ENCODE measurements around the gene TMEM87A. TPM values are rescaled to one million over a fixed set of nuclear protein-coding genes. Genes with fewer than 3 reads are reported as not detected.
A peak's percentile ranks its signal among the peaks of the same experiment; 100 is the strongest.

TMEM87A gene
- total RNA-seq, 1 donor from 2014 or later, result 52.6 TPM

GRCh38 chr15:42191610-42192346, 81.5 kb downstream of the TMEM87A start:
- intact Hi-C loops (cut with micrococcal nuclease), result no loop called here
- ATAC-seq (ENCODE audit: low read depth), result no peak
- H3K27ac Mint-ChIP-seq, result peak overlapping the region; percentile 46

GRCh38 chr15:42190370-42190769, 82.9 kb downstream of the TMEM87A start:
- Mint-ChIP-seq H3K36me3 (ENCODE audit: low read depth) (peaks cover 78% of the 10 kb centered on the region), H3K27ac (no peak overlapping the region), H3K4me1 (peaks cover 22% of the 10 kb centered on the region), H3K27me3 (no peaks in the 10 kb centered on the region), H3K4me3 (no peak overlapping the region), H3K9me3 (no peaks in the 10 kb centered on the region)
- ChIA-PET CTCF (no interaction called here), POLR2A (no interaction called here)
- intact Hi-C loops (cut with micrococcal nuclease), result no loop called here
- no peak for DNase-seq
- ATAC-seq (ENCODE audit: low read depth), result no peak
- TF ChIP-seq CTCF (IDR thresholded peaks at IDR 0.05), result no peak

More at GRCh38 chr15:42191610-42192346, 81.5 kb downstream of the TMEM87A start:
- ChIA-PET CTCF (no interaction called here), POLR2A (interaction anchor here (0.8 kb wide), 1 partner anchor 16 kb away, joined by 3 read pairs; no protein-coding TSS in a partner anchor)
- Mint-ChIP-seq H3K9me3 (no peaks in the 10 kb centered on the region), H3K36me3 (ENCODE audit: low read depth) (peaks cover 76% of the 10 kb centered on the region), H3K4me1 (peaks cover 22% of the 10 kb centered on the region), H3K4me3 (peak overlapping the region; percentile 20), H3K27me3 (no peaks in the 10 kb centered on the region)
- DNase-seq, result no peak
- no peak for TF ChIP-seq CTCF (IDR thresholded peaks at IDR 0.05)

GRCh38 chr15:42185801-42186200, 87.4 kb downstream of the TMEM87A start:
- TF ChIP-seq CTCF (IDR thresholded peaks at IDR 0.05), result no peak
- CTCF ChIA-PET, result no interaction called here
- peaks cover 7% of the 10 kb centered on the region for H3K4me1 Mint-ChIP-seq
- no peak overlapping the region for H3K27ac Mint-ChIP-seq
- ATAC-seq (ENCODE audit: low read depth) (no peak), DNase-seq (no peak)
- H3K9me3 Mint-ChIP-seq, result no peaks in the 10 kb centered on the region
- no peak overlapping the region for H3K4me3 Mint-ChIP-seq
- POLR2A ChIA-PET, result no interaction called here
- H3K27me3 Mint-ChIP-seq, result no peaks in the 10 kb centered on the region
- H3K36me3 Mint-ChIP-seq (ENCODE audit: low read depth), result peaks cover 84% of the 10 kb centered on the region
- intact Hi-C loops (cut with micrococcal nuclease), result no loop called here

- intact Hi-C loops (cut with micrococcal nuclease), result no loop called here
- DNase-seq (no peak), ATAC-seq (ENCODE audit: low read depth) (no peak)
- ChIA-PET POLR2A (no interaction called here), CTCF (no interaction called here)
- H3K36me3 Mint-ChIP-seq (ENCODE audit: low read depth), result peaks cover 83% of the 10 kb centered on the region
- H3K27me3 Mint-ChIP-seq, result no peaks in the 10 kb centered on the region
- no peak overlapping the region for H3K27ac Mint-ChIP-seq
- H3K4me1 Mint-ChIP-seq, result peaks cover 7% of the 10 kb centered on the region
- H3K4me3 Mint-ChIP-seq, result no peak overlapping the region
- no peaks in the 10 kb centered on the region for H3K9me3 Mint-ChIP-seq
- TF ChIP-seq CTCF (IDR thresholded peaks at IDR 0.05), result no peak
These were observed 88.5 kb downstream of the TMEM87A start for GRCh38 chr15:42184736-42185135.

GRCh38 chr15:42184296-42184695, 88.9 kb downstream of the TMEM87A start:
- Mint-ChIP-seq H3K36me3 (ENCODE audit: low read depth) (peaks cover 82% of the 10 kb centered on the region), H3K4me1 (peaks cover 7% of the 10 kb centered on the region), H3K27me3 (no peaks in the 10 kb centered on the region), H3K9me3 (no peaks in the 10 kb centered on the region), H3K27ac (no peak overlapping the region), H3K4me3 (no peak overlapping the region)
- no peak for TF ChIP-seq CTCF (IDR thresholded peaks at IDR 0.05)
- intact Hi-C loops (cut with micrococcal nuclease), result no loop called here
- ChIA-PET POLR2A (no interaction called here), CTCF (no interaction called here)
- ATAC-seq (ENCODE audit: low read depth) (peak; percentile 45), DNase-seq (no peak)

Data from activated B cell treated with CpG ODN at 0.5 μM for 24 hours (primary cell).